Measurements from ENCODE around the gene PPP4R3A.

PPP4R3A gene

DNA sequence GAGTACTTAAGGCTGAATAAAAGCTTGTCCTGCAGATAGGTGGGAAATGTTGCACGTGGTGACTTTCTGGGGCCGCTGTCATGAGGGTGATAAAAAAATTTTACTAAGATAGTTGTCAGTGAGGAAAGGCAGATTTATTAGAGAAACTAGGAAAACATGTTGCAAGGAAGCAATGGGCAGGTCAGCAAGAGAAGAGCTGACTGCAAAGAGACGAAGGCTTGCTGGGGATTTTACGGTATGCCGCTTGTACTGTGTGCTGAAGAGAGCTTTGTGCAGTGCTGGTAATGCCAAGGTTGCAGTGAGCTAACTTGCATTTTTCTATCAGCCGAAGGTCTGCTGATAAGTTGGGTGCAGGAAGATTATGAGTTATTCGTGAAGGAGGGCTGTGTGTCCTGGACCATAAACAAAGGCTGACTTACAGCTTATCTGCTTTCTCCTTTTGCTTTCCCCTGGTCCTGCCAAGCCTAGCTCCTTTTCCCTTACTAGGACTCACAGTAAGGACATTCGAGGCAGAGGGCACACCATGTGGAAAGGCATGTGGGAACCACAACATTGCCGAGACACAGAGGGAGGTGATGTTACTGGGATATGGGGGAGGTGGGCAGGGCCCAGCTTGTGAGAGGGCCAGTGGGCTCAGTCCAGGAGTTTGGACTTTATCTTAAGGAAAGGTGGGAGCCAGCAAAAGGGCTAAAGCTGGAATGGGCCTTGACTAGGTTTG lies 85.1 kb downstream of the PPP4R3A start:
- Histone ChIP-seq H3K27me3 (replicated peaks) (no peaks in the 10 kb centered on the region), H3K4me3 (ENCODE audit: low read depth, low read length) (no peak overlapping the region), H3K36me3 (replicated peaks) (no peaks in the 10 kb centered on the region), H3K27ac (no peak overlapping the region)
- no peak for DNase-seq
- in situ Hi-C loops (cut with HindIII; ENCODE audit: low pct_ligation_motif_present, low sequenced_read_pairs), result no loop called here
- TF ChIP-seq, protein P1, sequence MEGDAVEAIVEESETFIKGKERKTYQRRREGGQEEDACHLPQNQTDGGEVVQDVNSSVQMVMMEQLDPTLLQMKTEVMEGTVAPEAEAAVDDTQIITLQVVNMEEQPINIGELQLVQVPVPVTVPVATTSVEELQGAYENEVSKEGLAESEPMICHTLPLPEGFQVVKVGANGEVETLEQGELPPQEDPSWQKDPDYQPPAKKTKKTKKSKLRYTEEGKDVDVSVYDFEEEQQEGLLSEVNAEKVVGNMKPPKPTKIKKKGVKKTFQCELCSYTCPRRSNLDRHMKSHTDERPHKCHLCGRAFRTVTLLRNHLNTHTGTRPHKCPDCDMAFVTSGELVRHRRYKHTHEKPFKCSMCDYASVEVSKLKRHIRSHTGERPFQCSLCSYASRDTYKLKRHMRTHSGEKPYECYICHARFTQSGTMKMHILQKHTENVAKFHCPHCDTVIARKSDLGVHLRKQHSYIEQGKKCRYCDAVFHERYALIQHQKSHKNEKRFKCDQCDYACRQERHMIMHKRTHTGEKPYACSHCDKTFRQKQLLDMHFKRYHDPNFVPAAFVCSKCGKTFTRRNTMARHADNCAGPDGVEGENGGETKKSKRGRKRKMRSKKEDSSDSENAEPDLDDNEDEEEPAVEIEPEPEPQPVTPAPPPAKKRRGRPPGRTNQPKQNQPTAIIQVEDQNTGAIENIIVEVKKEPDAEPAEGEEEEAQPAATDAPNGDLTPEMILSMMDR (IDR thresholded peaks at IDR 0.05; ENCODE audit: low read depth, low read length, missing control alignments), result no peak

GRCh38 chr14:91420686-91421085 lies 89.4 kb downstream of the PPP4R3A start:
- H3K36me3 ChIP-seq (replicated peaks), result no peaks in the 10 kb centered on the region
- no peaks in the 10 kb centered on the region for H3K27me3 ChIP-seq (replicated peaks)
- in situ Hi-C loops (cut with HindIII; ENCODE audit: low pct_ligation_motif_present, low sequenced_read_pairs), result no loop called here
- TF ChIP-seq, protein P1 (IDR thresholded peaks at IDR 0.05; ENCODE audit: low read depth, low read length, missing control alignments), result no peak
- no peak for DNase-seq
- no peak overlapping the region for H3K27ac ChIP-seq
- no peak overlapping the region for H3K4me3 ChIP-seq (ENCODE audit: low read depth, low read length)

DNA sequence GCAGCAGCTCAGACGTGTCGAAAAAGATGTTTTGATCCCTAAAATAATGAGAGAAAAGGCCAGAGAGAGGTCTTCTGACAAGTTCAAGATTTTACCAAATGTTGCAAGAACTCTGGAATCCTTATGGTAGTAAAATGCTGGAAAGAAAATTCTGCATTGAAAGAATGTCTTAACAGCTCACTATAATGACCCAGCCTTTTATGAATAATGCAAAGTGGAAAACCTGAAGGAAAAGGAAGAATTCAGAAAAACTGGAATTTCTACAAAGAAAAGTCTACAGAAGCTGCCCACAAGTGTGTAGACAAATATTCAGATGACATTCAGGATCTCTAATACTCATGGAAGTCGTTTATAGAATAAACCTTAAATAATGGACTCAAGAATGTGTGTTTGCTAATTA lies 90.7 kb downstream of the PPP4R3A start:
- DNase-seq, result no peak
- H3K27ac ChIP-seq, result no peak overlapping the region
- no peak overlapping the region for H3K4me3 ChIP-seq (ENCODE audit: low read depth, low read length)
- no peaks in the 10 kb centered on the region for H3K27me3 ChIP-seq (replicated peaks)
- in situ Hi-C loops (cut with HindIII; ENCODE audit: low pct_ligation_motif_present, low sequenced_read_pairs), result no loop called here
- TF ChIP-seq, protein P1 (IDR thresholded peaks at IDR 0.05; ENCODE audit: low read depth, low read length, missing control alignments), result no peak
- H3K36me3 ChIP-seq (replicated peaks), result no peaks in the 10 kb centered on the region

- in situ Hi-C loops (cut with HindIII; ENCODE audit: low pct_ligation_motif_present, low sequenced_read_pairs), result no loop called here
- DNase-seq, result no peak
- Histone ChIP-seq H3K36me3 (replicated peaks) (no peaks in the 10 kb centered on the region), H3K27me3 (replicated peaks) (no peaks in the 10 kb centered on the region), H3K4me3 (ENCODE audit: low read depth, low read length) (no peak overlapping the region), H3K27ac (no peak overlapping the region)
- TF ChIP-seq, protein P1 (IDR thresholded peaks at IDR 0.05; ENCODE audit: low read depth, low read length, missing control alignments), result no peak
Measured at GRCh38 chr14:91419044-91419397, 91.1 kb downstream of the PPP4R3A start.

DNA sequence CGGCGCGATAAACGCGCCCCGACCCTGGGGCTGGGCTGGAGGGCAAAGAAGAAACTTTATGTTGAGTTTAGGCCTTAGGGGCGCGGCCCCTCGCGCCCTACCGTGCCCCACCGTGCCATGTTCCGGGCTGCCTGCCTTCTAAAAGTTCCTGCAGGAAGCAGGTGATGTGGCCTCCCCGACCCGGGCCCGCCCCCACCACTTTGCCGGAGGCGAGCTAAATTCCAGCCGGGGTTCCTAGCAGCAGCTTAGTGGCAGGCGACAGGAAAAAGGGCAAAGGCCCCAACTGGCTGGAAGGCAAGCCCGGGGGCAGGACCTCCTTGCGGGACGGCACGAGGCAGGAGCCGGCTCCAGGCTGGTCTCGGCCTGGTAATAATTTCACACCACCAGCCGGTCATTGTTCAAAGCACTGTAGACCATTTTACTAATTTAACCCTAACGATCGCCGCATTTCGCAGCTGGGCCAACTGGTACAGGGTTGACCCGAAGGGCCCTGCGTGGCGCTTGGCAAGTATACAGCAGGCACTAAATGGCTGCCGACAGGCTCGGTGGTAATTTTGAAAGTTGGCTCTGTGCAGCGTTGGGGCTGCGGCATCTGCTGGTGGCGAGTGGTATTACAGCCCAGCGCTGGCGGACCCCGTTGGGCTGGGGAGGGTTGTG lies 91.6 kb downstream of the PPP4R3A start:
- TF ChIP-seq, protein P1 (IDR thresholded peaks at IDR 0.05; ENCODE audit: low read depth, low read length, missing control alignments), result peak; percentile 94
- DNase-seq, result peak; percentile 49
- Histone ChIP-seq H3K36me3 (replicated peaks) (no peaks in the 10 kb centered on the region), H3K27ac (no peak overlapping the region), H3K4me3 (ENCODE audit: low read depth, low read length) (peak overlapping the region; percentile 30), H3K27me3 (replicated peaks) (no peaks in the 10 kb centered on the region)
- in situ Hi-C loops (cut with HindIII; ENCODE audit: low pct_ligation_motif_present, low sequenced_read_pairs), result no loop called here
